B cell (primary cell): ENCODE measurements around the gene P2RY1. TPM values are rescaled to one million over a fixed set of nuclear protein-coding genes. Genes with fewer than 3 reads are reported as not detected.

Source experiments
- ATAC-seq: fragments of 200-7000 bp; cut with Tn5 transposase; one replicate; pipeline ENCODE4 v1.10.0; 2021; ENCODE audit warnings: low read depth, mild to moderate bottlenecking, moderate number of reproducible peaks, moderate library complexity
- CTCF ChIA-PET: fragments of 350-600 bp; sonication (Branson Sonifier 250); formaldehyde crosslinking; loops from one replicate; lab custom pipeline; 2021; ENCODE audit warnings: antibody characterized with exemption, inconsistent platforms; lab: Charles Lee
- POLR2A ChIA-PET: fragments of 350-600 bp; sonication (Branson Sonifier 250); formaldehyde crosslinking; loops from one replicate; lab custom pipeline; 2021; ENCODE audit warnings: antibody characterized with exemption; lab: Charles Lee
- DNase-seq: peaks from one replicate; pipeline ENCODE4 v3.0.0; 2013
- H2AFZ ChIP-seq: 2 replicates; pipeline ENCODE4 v1.6.1; 2012; ENCODE audit warnings: mild to moderate bottlenecking, low read depth, low read length; ENCODE audit not compliant: insufficient read depth, poor library complexity, severe bottlenecking
- H3K27ac ChIP-seq, 2 donors: 1 replicate in 1 of 2; 2 replicates in 1 of 2; pipeline ENCODE4 v1.5.1; 2012 to 2013; ENCODE audit warnings: low read length in 2 of 2, mild to moderate bottlenecking in 2 of 2, moderate library complexity in 1 of 2
- H3K27me3 ChIP-seq, 4 experiments: fragments of 200-600 bp in 1 of 4; sonication (generic) in 1 of 4; replicated peaks in 1 of 4; 1 replicate in 2 of 4; 2 replicates in 2 of 4; pipeline versions ENCODE4 v1.6.1 to v1.7.0; 2013 to 2016; ENCODE audit warnings: low read length in 3 of 4, mild to moderate bottlenecking in 2 of 4, mixed read lengths in 1 of 4, moderate library complexity in 1 of 4; ENCODE audit not compliant: insufficient read depth in 4 of 4, control insufficient read depth in 3 of 4; ENCODE audit errors: control extremely low read depth in 1 of 4
- H3K36me3 ChIP-seq, 2 experiments: replicated peaks in 1 of 2; 1 replicate in 1 of 2; 2 replicates in 1 of 2; pipeline versions ENCODE4 v1.6.1 to v1.7.1; 2013; ENCODE audit warnings: low read length in 1 of 2; ENCODE audit not compliant: insufficient read depth in 2 of 2, control insufficient read depth in 1 of 2; ENCODE audit errors: control extremely low read depth in 1 of 2, extremely low read depth in 1 of 2
- H3K4me1 ChIP-seq, 2 donors: fragments of 200-600 bp in 1 of 2; sonication (generic) in 1 of 2; 1 replicate in 1 of 2; 2 replicates in 1 of 2; pipeline versions ENCODE4 v1.5.1 to v1.6.1; 2013 to 2017; ENCODE audit warnings: low read length in 2 of 2; ENCODE audit not compliant: control insufficient read depth in 2 of 2, insufficient read depth in 2 of 2
- H3K4me2 ChIP-seq: replicated peaks from 2 replicates; pipeline ENCODE3; 2012; ENCODE audit warnings: mild to moderate bottlenecking, low read depth, low read length; ENCODE audit not compliant: poor library complexity, severe bottlenecking
- H3K4me3 ChIP-seq, 5 experiments: fragments of 200-600 bp in 1 of 5; sonication (generic) in 1 of 5; 1 replicate in 3 of 5; 2 replicates in 2 of 5; pipeline versions ENCODE4 v1.5.1 to v1.7.0; 2011 to 2016; ENCODE audit warnings: low read length in 4 of 5, mild to moderate bottlenecking in 4 of 5, low read depth in 2 of 5, control low read depth in 1 of 5, moderate library complexity in 1 of 5; ENCODE audit not compliant: insufficient read depth in 1 of 5; ENCODE audit errors: control extremely low read depth in 1 of 5, extremely low read depth in 1 of 5
- H3K79me2 ChIP-seq: fragments of 200-600 bp; sonication (generic); one replicate; pipeline ENCODE4 v1.6.0; 2016; ENCODE audit warnings: low read length; ENCODE audit not compliant: control insufficient read depth, insufficient read depth
- H3K9ac ChIP-seq: fragments of 200-600 bp; sonication (generic); 2 replicates; pipeline ENCODE4 v1.6.1; 2017; ENCODE audit warnings: mild to moderate bottlenecking, low read length, moderate library complexity
- H3K9me3 ChIP-seq, 3 donors: one replicate each; pipeline versions ENCODE4 v1.6.1 to v1.7.1; 2013; ENCODE audit warnings: low read length in 2 of 3; ENCODE audit not compliant: control insufficient read depth in 2 of 3, insufficient read depth in 1 of 3; ENCODE audit errors: control extremely low read depth in 1 of 3
- H4K20me1 ChIP-seq: 2 replicates; pipeline ENCODE4 v1.6.0; 2012; ENCODE audit warnings: mild to moderate bottlenecking, low read length; ENCODE audit not compliant: insufficient read depth, control insufficient read depth, poor library complexity, severe bottlenecking
- H3K27ac Mint-ChIP-seq: one replicate; pipeline ENCODE4 v1.8.0; 2021; ENCODE audit warnings: mixed read lengths
- H3K27me3 Mint-ChIP-seq: one replicate; pipeline ENCODE4 v1.8.0; 2021; ENCODE audit warnings: mixed read lengths
- H3K4me1 Mint-ChIP-seq: one replicate; pipeline ENCODE4 v1.8.0; 2021; ENCODE audit warnings: mixed read lengths
- H3K4me3 Mint-ChIP-seq: one replicate; pipeline ENCODE4 v1.8.0; 2021; ENCODE audit warnings: mixed read lengths
- H3K9me3 Mint-ChIP-seq: one replicate; pipeline ENCODE4 v1.8.0; 2022; ENCODE audit warnings: mixed read lengths; ENCODE audit not compliant: insufficient read depth
- EZH2 ChIP-seq: IDR thresholded peaks from 2 replicates; pipeline ENCODE4 v1.6.1; 2012; ENCODE audit warnings: borderline replicate concordance, low read depth, mild to moderate bottlenecking, moderate library complexity, low read length; ENCODE audit not compliant: insufficient read depth, poor library complexity, severe bottlenecking
- WGBS: methylation state at CpG from one replicate; pipeline ENCODE4 v1.1.5; 2013; ENCODE audit warnings: missing lambda C conversion rate; ENCODE audit not compliant: insufficient coverage; 5-methylcytosine and 5-hydroxymethylcytosine counted together
- intact Hi-C: fragments of 100-400 bp; cut with micrococcal nuclease; formaldehyde crosslinking; loops from one replicate; pipeline ENCODE4 v1.10.0; 2022
- polyA plus RNA-seq: library from polyadenylated mRNA; depleted of rRNA; stranded (reverse); fragments of >200 nt; gene quantifications from 2 replicates; pipeline ENCODE4 v1.2.3, GENCODE V29; 2012
- total RNA-seq, 2 donors: library from RNA; stranded (reverse); fragments of 120-200 nt in 1 of 2; gene quantifications; 1 replicate in 1 of 2; 2 replicates in 1 of 2; pipeline versions ENCODE4 v1.2.3 to v1.2.4, GENCODE V29; 2013 to 2022
- TF ChIP-seq, protein P1 (sequence below): fragments of 200-600 bp; IDR thresholded peaks from one replicate; pipeline ENCODE4 v1.8.0; 2022; ENCODE audit warnings: antibody characterized with exemption, mild to moderate bottlenecking

P2RY1 gene
- total and polyA plus RNA-seq, 2 donors (not counting 1 experiment from before 2014, with no cell fraction given): 0.03 to 0.17 TPM

DNA sequence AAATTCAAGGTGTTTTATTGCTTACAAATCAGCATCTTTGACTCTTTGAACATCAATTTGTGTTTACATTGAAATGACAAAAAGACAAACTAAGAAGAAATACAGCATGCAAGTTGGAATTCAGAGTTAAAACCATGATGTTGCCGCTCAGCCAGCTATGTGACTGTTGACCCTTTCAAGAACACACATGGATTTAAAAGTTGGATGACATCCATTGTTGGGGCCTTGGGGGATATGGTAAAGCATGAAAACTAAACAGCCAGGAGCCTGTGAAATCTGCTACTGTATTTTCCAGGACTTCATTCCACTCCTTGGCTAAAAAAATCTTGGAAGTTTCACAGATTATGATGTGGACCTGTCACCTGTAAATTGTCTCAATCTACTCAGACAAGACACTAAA is 4.6 kb downstream of the P2RY1 start:
- H3K4me2 ChIP-seq: no peak overlapping the region
- no peaks in the 10 kb centered on the region for H3K36me3 ChIP-seq
- peaks cover 0 to 5% (median 0%) of the 10 kb centered on the region in 3 donors for H3K9me3 ChIP-seq
- no peak for TF ChIP-seq EZH2
- TF ChIP-seq, protein P1, sequence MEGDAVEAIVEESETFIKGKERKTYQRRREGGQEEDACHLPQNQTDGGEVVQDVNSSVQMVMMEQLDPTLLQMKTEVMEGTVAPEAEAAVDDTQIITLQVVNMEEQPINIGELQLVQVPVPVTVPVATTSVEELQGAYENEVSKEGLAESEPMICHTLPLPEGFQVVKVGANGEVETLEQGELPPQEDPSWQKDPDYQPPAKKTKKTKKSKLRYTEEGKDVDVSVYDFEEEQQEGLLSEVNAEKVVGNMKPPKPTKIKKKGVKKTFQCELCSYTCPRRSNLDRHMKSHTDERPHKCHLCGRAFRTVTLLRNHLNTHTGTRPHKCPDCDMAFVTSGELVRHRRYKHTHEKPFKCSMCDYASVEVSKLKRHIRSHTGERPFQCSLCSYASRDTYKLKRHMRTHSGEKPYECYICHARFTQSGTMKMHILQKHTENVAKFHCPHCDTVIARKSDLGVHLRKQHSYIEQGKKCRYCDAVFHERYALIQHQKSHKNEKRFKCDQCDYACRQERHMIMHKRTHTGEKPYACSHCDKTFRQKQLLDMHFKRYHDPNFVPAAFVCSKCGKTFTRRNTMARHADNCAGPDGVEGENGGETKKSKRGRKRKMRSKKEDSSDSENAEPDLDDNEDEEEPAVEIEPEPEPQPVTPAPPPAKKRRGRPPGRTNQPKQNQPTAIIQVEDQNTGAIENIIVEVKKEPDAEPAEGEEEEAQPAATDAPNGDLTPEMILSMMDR: no peak
- H3K4me1 ChIP-seq: peaks cover 8 to 12% of the 10 kb centered on the region in 2 donors
- no peaks in the 10 kb centered on the region for H4K20me1 ChIP-seq
- H3K4me3 ChIP-seq: no peak overlapping the region
- no peak overlapping the region for H3K4me3 Mint-ChIP-seq
- no peaks in the 10 kb centered on the region for H3K79me2 ChIP-seq
- WGBS: 100% methylated on average over 1 of the region's 1 CpG
- H3K27me3 ChIP-seq: peaks cover 0 to 25% (median 4%) of the 10 kb centered on the region in 4 experiments
- no peak for ATAC-seq
- ChIA-PET CTCF (no interaction called here), POLR2A (no interaction called here)
- intact Hi-C loops: no loop called here
- H3K9me3 Mint-ChIP-seq: no peaks in the 10 kb centered on the region
- no peak overlapping the region for H3K27ac ChIP-seq
- H3K4me1 Mint-ChIP-seq: peaks cover 16% of the 10 kb centered on the region
- no peak overlapping the region for H3K9ac ChIP-seq
- H3K27ac Mint-ChIP-seq: no peak overlapping the region
- DNase-seq: no peak
- H2AFZ ChIP-seq: no peak overlapping the region
- H3K27me3 Mint-ChIP-seq: peaks cover 10% of the 10 kb centered on the region

DNA sequence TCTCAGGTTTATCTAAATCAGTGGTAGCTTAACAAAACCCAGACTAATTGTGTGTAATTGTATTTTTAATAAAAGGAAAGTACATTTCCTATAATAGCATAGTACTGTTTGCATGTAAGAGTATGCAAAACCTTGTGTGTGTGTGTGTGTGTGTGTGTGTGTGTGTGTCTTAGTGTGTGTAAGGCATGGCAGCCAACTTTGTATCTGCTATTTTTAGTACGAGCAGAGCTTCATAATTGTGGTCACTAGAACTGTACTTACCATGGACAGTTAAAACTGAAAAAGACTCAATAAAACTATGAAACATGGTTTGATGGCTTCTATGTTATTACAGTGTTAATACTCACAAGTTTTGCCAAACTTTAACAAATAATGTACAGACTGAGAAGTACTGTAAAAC is 6.2 kb downstream of the P2RY1 start:
- Mint-ChIP-seq H3K9me3 (no peaks in the 10 kb centered on the region), H3K27ac (no peak overlapping the region), H3K27me3 (peaks cover 5% of the 10 kb centered on the region), H3K4me1 (peaks cover 5% of the 10 kb centered on the region), H3K4me3 (no peak overlapping the region)
- Histone ChIP-seq H2AFZ (no peak overlapping the region), H3K36me3 (no peaks in the 10 kb centered on the region), H3K4me3 (no peak overlapping the region), H3K79me2 (no peaks in the 10 kb centered on the region), H4K20me1 (no peaks in the 10 kb centered on the region), H3K27ac (no peak overlapping the region), H3K27me3 (peaks cover 0 to 9% (median 4%) of the 10 kb centered on the region in 4 experiments), H3K9me3 (peaks cover 0 to 3% (median 0%) of the 10 kb centered on the region in 3 donors), H3K9ac (no peak overlapping the region), H3K4me1 (peaks cover 0 to under 1% of the 10 kb centered on the region in 2 donors), H3K4me2 (no peak overlapping the region)
- ChIA-PET CTCF (no interaction called here), POLR2A (no interaction called here)
- TF ChIP-seq, protein P1: no peak
- TF ChIP-seq EZH2: no peak
- intact Hi-C loops: no loop called here
- WGBS: no CpG with 5 or more reads among the region's 1 CpG
- DNase-seq (no peak), ATAC-seq (no peak)
